ENCODE data around the gene SLC18A3.

SLC18A3 gene

DNA sequence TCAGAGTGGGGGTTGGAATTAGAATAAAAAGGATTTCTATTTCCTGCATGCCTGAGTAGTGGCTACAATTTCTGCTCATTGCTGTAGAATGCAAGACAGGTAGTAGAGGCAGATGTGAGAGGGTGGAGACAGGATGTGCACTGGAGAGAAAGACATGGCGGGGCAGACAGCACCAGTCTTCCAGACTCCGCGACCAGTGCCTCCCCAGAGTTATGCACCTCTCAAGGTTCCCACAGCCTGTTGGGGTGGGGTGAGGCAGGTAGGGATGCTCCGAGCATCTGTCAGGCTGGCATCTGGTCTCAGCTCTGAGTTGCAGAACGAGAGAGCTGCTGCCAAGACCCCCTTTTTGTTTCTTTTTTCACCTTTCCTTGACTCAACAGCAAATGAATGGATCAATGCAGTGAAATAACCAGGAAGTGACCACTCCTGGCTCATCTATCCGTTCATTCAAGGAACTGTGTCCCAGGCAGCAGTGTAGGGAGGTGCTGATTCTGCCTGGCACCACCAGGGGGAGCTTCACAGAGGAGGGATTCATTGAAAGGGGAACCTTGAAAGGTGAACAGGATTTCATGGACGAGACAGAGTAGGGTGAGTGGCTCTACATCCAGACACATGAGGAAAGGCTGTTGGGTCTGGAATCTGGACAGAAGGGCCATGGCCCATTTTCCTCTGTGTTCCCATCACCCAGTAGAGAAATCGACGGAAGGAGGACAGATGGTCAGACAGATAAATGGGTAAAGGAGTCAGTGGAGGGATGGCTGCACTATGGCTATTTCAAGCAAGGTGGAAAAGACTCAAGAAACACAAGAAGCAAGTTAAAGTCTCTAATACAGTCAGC is 17.2 kb upstream of the SLC18A3 start:
- Histone ChIP-seq H3K36me3 (ENCODE audit: control insufficient read depth, low read length) (no peaks in the 10 kb centered on the region), H3K27ac (ENCODE audit: low read depth, low read length) (no peak overlapping the region), H4K20me1 (ENCODE audit: control insufficient read depth, insufficient read depth, low read depth, low read length) (no peaks in the 10 kb centered on the region), H3K9me2 (replicated peaks; ENCODE audit: control insufficient read depth, low read length) (no peaks in the 10 kb centered on the region), H3K9me3 (ENCODE audit: control insufficient read depth, insufficient read depth, low read length) (no peaks in the 10 kb centered on the region), H3K4me1 (ENCODE audit: control insufficient read depth, low read length) (no peaks in the 10 kb centered on the region), H3K4me3 (ENCODE audit: low read length) (no peak overlapping the region), H3K79me2 (ENCODE audit: control insufficient read depth, low read length) (no peaks in the 10 kb centered on the region), H3K4me2 (ENCODE audit: low read length) (no peak overlapping the region), H3K27me3 (ENCODE audit: control insufficient read depth, low read length) (no peaks in the 10 kb centered on the region), H3F3A (ENCODE audit: control insufficient read depth, insufficient read depth) (no peaks in the 10 kb centered on the region)
- TF ChIP-seq, protein P1, sequence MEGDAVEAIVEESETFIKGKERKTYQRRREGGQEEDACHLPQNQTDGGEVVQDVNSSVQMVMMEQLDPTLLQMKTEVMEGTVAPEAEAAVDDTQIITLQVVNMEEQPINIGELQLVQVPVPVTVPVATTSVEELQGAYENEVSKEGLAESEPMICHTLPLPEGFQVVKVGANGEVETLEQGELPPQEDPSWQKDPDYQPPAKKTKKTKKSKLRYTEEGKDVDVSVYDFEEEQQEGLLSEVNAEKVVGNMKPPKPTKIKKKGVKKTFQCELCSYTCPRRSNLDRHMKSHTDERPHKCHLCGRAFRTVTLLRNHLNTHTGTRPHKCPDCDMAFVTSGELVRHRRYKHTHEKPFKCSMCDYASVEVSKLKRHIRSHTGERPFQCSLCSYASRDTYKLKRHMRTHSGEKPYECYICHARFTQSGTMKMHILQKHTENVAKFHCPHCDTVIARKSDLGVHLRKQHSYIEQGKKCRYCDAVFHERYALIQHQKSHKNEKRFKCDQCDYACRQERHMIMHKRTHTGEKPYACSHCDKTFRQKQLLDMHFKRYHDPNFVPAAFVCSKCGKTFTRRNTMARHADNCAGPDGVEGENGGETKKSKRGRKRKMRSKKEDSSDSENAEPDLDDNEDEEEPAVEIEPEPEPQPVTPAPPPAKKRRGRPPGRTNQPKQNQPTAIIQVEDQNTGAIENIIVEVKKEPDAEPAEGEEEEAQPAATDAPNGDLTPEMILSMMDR (IDR thresholded peaks at IDR 0.05; ENCODE audit: low read depth, low read length, poor library complexity, severe bottlenecking), result peak; percentile 91
- TF ChIP-seq EZH2phosphoT487 (IDR thresholded peaks at IDR 0.05; ENCODE audit: borderline replicate concordance, low read length), result no peak

GRCh38 chr10:49593564-49593875 is 16.6 kb upstream of the SLC18A3 start:
- Histone ChIP-seq H3K9me3 (ENCODE audit: control insufficient read depth, insufficient read depth, low read length) (no peaks in the 10 kb centered on the region), H3K27ac (ENCODE audit: low read depth, low read length) (no peak overlapping the region), H3K4me1 (ENCODE audit: control insufficient read depth, low read length) (no peaks in the 10 kb centered on the region), H4K20me1 (ENCODE audit: control insufficient read depth, insufficient read depth, low read depth, low read length) (no peaks in the 10 kb centered on the region), H3K4me3 (ENCODE audit: low read length) (no peak overlapping the region), H3K79me2 (ENCODE audit: control insufficient read depth, low read length) (no peaks in the 10 kb centered on the region), H3K9me2 (replicated peaks; ENCODE audit: control insufficient read depth, low read length) (no peaks in the 10 kb centered on the region), H3K36me3 (ENCODE audit: control insufficient read depth, low read length) (no peaks in the 10 kb centered on the region), H3K4me2 (ENCODE audit: low read length) (no peak overlapping the region), H3F3A (ENCODE audit: control insufficient read depth, insufficient read depth) (no peaks in the 10 kb centered on the region), H3K27me3 (ENCODE audit: control insufficient read depth, low read length) (no peaks in the 10 kb centered on the region)
- TF ChIP-seq, protein P1 (IDR thresholded peaks at IDR 0.05; ENCODE audit: low read depth, low read length, poor library complexity, severe bottlenecking), result no peak
- no peak for TF ChIP-seq EZH2phosphoT487 (IDR thresholded peaks at IDR 0.05; ENCODE audit: borderline replicate concordance, low read length)

DNA sequence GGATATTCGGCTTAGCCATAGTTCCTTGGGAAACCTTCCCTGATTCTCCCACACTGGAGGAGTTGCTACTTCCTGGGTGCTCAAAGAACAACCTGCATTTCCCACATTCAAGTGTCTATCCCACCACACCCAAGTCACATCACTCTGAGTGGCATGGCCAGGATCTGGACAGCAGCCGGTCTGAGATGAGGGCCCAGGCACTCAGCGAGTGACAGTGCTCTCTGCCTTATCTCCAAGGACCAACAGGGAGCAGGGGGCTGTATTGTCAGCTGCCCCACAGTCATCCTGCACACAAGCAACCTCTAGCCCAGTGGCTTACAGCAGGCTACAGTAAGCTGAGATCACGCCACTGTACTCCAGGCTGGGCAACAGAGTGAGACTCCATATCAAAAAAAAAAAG is 16.1 kb upstream of the SLC18A3 start:
- no peak overlapping the region for H3K4me3 ChIP-seq (ENCODE audit: low read length)
- H3K9me3 ChIP-seq (ENCODE audit: control insufficient read depth, insufficient read depth, low read length), result no peaks in the 10 kb centered on the region
- no peaks in the 10 kb centered on the region for H3K79me2 ChIP-seq (ENCODE audit: control insufficient read depth, low read length)
- no peak overlapping the region for H3K27ac ChIP-seq (ENCODE audit: low read depth, low read length)
- H3K4me1 ChIP-seq (ENCODE audit: control insufficient read depth, low read length), result no peaks in the 10 kb centered on the region
- no peak overlapping the region for H3K4me2 ChIP-seq (ENCODE audit: low read length)
- H3K27me3 ChIP-seq (ENCODE audit: control insufficient read depth, low read length), result no peaks in the 10 kb centered on the region
- no peaks in the 10 kb centered on the region for H3K36me3 ChIP-seq (ENCODE audit: control insufficient read depth, low read length)
- TF ChIP-seq, protein P1 (IDR thresholded peaks at IDR 0.05; ENCODE audit: low read depth, low read length, poor library complexity, severe bottlenecking), result no peak
- TF ChIP-seq EZH2phosphoT487 (IDR thresholded peaks at IDR 0.05; ENCODE audit: borderline replicate concordance, low read length), result no peak
- H4K20me1 ChIP-seq (ENCODE audit: control insufficient read depth, insufficient read depth, low read depth, low read length), result no peaks in the 10 kb centered on the region
- H3K9me2 ChIP-seq (replicated peaks; ENCODE audit: control insufficient read depth, low read length), result no peaks in the 10 kb centered on the region
- H3F3A ChIP-seq (ENCODE audit: control insufficient read depth, insufficient read depth), result no peaks in the 10 kb centered on the region

Data from DOHH2 (cell line).